WERI-Rb-1 (cell line): Measurements from ENCODE around the gene ATP2B2.

Experiments used
- DNase-seq: peaks from one replicate; pipeline ENCODE4 v3.0.0-alpha.2; 2020
- H3K27ac ChIP-seq: fragments of 250-450 bp; sonication (Bioruptor Pico); 2 replicates; pipeline ENCODE4 v1.5.1; 2020; ENCODE audit warnings: mild to moderate bottlenecking, moderate library complexity
- H3K27me3 ChIP-seq: fragments of 250-450 bp; sonication (Bioruptor Pico); 2 replicates; pipeline ENCODE4 v1.5.1; 2021; ENCODE audit warnings: mild to moderate bottlenecking, low read depth, moderate library complexity; ENCODE audit not compliant: insufficient read depth, severe bottlenecking
- H3K36me3 ChIP-seq: fragments of 250-450 bp; sonication (Bioruptor Pico); 2 replicates; pipeline ENCODE4 v1.5.1; 2020; ENCODE audit warnings: mild to moderate bottlenecking, moderate library complexity
- H3K4me3 ChIP-seq: 2 replicates; pipeline ENCODE4 v1.5.1; 2011; ENCODE audit warnings: low read depth, mild to moderate bottlenecking, control low read depth, low read length
- H3K9me3 ChIP-seq: fragments of 250-450 bp; sonication (Bioruptor Pico); 2 replicates; pipeline ENCODE4 v1.5.1; 2021; ENCODE audit warnings: mild to moderate bottlenecking, moderate library complexity; ENCODE audit not compliant: severe bottlenecking
- CTCF ChIP-seq: IDR thresholded peaks from 2 replicates; pipeline ENCODE4 v1.5.1; 2011; ENCODE audit warnings: low read depth, mild to moderate bottlenecking, control low read depth, inconsistent platforms, low read length

The ATP2B2 gene

GRCh38 chr3:10279384-10280176 lies 225.8 kb downstream of the ATP2B2 start:
- Histone ChIP-seq H3K27ac (no peak overlapping the region), H3K36me3 (peaks cover 59% of the 10 kb centered on the region), H3K27me3 (no peaks in the 10 kb centered on the region), H3K4me3 (no peak overlapping the region), H3K9me3 (no peaks in the 10 kb centered on the region)
- no peak for DNase-seq
- no peak for TF ChIP-seq CTCF

DNA sequence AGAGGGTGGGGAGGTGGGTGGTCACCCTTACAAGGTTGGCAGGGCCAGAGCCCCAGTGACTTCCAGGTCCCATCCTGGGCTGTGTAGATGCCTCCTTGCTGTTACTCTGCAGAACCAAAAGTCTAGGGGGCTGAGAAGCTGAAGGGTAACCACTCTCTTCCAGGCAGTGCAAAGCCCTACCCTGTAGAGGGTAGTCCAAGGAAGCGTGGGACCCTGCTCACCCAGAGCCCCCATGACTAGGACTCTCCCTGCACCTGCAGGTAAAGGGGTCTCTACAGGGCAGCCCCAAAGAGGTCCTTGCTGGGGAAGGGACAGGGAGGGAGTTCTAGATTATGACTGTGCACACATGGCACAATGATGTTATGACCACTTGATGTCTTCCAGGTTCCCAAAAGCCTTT lies 226.9 kb downstream of the ATP2B2 start:
- no peaks in the 10 kb centered on the region for H3K27me3 ChIP-seq
- no peak for TF ChIP-seq CTCF
- peaks cover 59% of the 10 kb centered on the region for H3K36me3 ChIP-seq
- H3K4me3 ChIP-seq: no peak overlapping the region
- no peak for DNase-seq
- H3K9me3 ChIP-seq: no peaks in the 10 kb centered on the region
- H3K27ac ChIP-seq: no peak overlapping the region

DNA sequence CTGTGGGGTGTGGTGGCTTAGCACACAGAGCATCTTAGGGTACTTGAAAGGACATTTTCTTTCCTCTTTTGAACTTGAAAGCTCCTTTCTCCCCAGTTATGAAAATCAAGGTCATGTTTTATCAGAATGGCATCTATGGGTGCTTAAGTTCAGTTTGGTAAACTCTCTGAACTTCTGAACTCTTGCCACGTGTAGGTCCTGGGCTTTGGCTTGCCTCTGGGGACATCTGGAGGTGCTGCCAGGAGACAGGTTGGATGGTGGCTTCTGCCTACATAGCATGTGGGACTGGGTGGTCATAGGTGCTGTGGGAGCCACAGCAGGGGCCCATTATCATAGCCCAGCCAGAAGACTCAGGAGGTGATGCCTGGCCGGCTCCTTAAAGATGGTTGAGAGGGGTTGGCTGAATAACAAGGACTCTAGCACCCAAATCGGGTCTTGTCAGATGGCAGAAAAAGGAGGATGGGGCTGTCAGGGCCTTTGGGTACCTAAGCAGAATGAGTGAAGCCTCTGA lies 228.2 kb downstream of the ATP2B2 start:
- no peak for TF ChIP-seq CTCF
- no peaks in the 10 kb centered on the region for H3K9me3 ChIP-seq
- no peak for DNase-seq
- peaks cover 54% of the 10 kb centered on the region for H3K36me3 ChIP-seq
- no peaks in the 10 kb centered on the region for H3K27me3 ChIP-seq
- no peak overlapping the region for H3K27ac ChIP-seq
- no peak overlapping the region for H3K4me3 ChIP-seq

GRCh38 chr3:10274601-10275000 lies 230.8 kb downstream of the ATP2B2 start:
- Histone ChIP-seq H3K27ac (no peak overlapping the region), H3K27me3 (no peaks in the 10 kb centered on the region), H3K4me3 (no peak overlapping the region), H3K9me3 (no peaks in the 10 kb centered on the region), H3K36me3 (peaks cover 61% of the 10 kb centered on the region)
- DNase-seq: no peak
- no peak for TF ChIP-seq CTCF
